NCI-H345 treated with DMSO at 0.1 percent for 48 hours (cell line): ENCODE measurements around the gene FBXO17.
"Not testable (repeated sequence)": the region's sequence is repeated elsewhere in the genome, so short reads cannot be mapped to it uniquely, and the experiment has no call there.

ENCODE experiments used
- DNase-seq: peaks from one replicate; lab custom pipeline; 2025; ENCODE audit not compliant: unreplicated experiment; lab: John Stamatoyannopoulos, UW

FBXO17 gene

DNA sequence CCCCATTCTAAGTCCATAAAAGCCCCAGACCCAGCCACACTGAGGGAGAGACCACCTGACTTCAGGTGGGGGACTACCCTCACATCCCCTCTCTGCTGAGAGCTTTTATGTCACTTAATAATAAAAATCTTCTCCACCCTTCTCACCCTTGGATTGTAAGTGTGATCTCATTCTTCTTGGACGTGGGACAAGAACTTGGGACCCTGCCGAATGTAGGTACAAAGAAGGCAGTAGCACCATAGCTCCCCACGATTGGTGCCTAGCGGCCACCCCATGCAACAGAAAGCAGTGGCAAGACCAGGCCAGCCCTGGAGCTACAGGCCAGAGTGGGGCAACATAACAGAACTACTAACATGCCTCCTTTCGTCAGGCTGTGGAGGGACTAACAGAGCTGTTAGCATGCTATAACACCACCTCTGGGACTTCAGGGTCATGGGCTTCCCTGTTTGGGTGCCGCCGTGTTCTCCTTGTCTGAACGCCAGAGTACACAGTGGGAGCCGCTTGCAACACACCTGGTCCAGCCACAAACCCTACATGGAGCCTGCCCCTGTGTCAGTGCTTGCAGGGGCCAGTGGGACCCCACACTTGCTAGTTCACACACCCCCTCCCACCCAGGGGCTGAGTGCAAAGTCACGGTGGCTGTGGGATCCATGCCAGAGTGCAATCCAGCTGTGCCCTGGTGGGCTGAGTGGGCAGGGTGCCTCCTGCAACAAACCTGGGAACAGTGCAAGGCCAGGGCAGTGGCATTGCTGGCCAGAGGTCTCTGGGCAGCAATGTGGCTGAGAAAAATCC is 5.2 kb upstream of the FBXO17 start:
- no peak for DNase-seq

DNA sequence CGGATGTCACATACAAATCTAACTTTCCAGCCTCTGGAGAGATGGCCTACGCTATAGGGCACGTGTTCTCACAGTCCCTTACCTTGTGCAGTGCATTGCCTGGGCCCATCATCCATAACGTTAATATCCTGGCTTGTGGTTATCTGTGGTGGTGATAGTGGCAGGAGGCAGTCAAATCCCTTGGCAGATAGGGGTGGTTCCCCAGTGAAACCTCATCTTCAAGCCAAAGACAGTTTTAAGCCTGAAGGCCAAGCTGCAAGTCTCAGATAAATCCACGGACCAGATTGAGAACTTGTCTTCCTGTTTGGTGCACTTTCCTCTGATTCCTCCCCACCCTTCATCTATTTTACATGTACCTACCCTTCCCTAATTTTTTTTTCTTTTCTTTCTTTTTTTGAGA is 4.3 kb upstream of the FBXO17 start:
- DNase-seq = no peak

DNA sequence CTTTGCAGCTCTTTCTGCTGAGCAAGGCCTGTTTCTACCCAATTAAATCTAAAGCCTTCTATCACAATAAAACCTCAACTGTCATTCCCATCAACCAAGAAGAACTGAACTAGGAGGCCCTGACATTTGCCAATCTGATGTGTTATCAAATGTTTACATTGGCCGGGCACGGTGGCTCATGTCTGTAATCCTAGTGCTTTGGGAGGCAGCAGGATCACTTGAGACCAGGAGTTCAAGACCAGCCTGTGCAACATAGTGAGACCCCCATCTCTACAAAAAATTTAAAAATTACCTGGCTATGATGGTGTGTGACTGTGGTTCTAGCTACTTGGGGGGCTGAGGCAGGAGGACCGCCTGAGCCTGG is 2.8 kb upstream of the FBXO17 start:
- no peak for DNase-seq

DNA sequence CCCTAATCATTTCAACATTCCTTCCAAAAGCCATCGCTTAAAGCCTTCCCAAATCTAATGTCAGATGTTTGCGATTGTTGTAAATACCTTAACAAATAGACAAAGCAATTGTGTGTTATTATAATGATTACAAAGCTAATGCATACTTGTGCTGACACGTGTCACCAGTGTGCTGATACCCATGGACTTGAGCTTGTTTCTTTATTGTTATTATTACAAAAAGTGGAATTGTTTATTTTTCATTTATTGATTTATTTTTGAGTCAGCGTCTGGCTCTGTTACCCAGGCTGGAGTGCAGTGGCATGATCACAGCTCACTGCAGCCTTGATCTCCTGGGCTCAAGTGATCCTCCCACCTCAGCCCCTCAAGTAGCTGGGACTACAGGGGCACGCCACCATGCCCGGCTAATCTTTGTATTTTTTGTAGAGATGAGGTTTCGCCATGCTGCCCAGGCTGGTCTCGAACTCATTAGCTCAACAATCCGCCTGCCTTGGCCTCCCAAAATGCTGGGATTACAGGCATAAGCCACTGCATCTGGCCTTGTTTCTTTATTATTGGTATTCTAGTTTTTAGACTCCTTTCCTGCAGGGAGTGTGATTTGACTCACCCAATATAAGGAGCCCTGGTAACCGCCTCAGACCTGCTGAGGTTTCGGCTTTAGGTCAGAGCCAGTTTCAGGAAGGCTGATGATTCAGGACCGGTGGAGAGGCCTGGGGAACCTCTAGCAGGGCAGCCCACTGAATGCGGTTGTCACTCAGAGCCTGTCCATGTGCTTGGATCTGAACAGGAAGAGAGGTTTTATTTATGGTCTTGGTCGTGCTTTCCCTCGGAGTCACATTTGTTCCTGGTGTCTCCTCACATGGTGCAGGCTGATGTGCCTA is 2.1 kb upstream of the FBXO17 start:
- no peak for DNase-seq

DNA sequence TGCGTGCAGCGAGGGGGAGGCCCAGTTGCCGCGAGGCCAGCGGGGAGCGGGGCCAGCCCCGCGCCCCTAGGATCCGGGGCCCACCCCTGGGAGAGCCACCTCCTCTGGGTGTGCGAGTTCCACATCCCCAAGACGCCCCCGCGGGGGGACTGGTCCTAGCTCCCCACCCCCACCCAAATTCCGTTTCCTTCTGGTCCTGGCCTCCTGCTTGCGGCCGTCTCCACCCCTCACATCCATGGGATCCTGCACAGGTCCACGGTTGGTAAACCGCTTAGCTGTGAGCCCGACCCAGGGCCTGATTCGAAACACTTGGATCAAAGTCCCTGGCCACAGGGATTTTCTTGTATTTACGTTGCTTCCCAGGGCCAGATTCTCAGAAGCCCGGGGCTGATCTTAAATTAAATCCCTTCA is 324 bp upstream of the FBXO17 start:
- DNase-seq = no peak

DNA sequence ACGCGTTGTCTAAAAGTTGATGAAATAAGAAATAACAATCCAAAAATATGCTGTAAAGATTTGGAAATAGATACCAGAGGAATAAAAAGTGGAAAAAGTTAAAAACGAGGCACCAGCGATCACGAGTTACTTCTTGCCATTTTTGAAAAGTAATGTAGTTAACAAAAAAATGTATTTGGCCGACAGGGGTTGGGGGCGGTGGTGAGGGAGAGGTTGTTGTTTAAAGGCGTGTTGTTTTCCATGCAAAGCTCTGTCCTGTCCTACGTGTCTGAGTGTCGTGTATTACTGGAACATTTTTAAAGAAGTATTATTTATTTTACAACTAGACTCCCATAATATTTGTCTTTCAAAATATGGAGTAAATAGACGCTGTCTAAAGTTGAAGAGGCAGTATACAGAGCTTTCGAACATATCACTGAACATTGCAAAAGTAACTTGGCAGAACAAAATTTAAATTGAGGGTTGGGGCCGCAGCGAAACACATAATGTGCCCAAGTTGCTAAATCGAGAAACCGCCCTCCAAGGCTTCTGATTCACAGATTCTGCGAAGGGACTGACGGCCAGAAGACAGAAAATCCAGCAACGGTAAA is 823 bp downstream of the FBXO17 start:
- DNase-seq = no peak

DNA sequence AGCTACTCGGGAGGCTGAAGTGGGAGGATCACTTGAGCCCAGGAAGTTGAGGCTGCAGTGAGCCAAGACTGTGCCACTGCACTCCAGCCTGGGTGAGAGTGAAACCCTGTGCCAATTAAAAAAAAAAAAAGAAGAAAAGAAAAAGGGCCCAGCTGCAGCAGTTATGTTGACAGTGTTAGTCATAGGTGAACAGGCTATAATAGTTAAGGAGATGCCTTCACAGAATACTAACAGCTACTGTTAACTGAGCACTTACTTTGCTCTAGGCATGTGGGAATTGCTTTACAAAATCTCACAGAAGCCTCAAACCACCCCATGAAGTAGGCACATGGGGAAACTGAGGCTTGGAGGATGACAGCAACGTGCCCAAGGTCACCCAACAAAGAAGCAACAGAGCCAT is 3.9 kb downstream of the FBXO17 start:
- DNase-seq = no peak

DNA sequence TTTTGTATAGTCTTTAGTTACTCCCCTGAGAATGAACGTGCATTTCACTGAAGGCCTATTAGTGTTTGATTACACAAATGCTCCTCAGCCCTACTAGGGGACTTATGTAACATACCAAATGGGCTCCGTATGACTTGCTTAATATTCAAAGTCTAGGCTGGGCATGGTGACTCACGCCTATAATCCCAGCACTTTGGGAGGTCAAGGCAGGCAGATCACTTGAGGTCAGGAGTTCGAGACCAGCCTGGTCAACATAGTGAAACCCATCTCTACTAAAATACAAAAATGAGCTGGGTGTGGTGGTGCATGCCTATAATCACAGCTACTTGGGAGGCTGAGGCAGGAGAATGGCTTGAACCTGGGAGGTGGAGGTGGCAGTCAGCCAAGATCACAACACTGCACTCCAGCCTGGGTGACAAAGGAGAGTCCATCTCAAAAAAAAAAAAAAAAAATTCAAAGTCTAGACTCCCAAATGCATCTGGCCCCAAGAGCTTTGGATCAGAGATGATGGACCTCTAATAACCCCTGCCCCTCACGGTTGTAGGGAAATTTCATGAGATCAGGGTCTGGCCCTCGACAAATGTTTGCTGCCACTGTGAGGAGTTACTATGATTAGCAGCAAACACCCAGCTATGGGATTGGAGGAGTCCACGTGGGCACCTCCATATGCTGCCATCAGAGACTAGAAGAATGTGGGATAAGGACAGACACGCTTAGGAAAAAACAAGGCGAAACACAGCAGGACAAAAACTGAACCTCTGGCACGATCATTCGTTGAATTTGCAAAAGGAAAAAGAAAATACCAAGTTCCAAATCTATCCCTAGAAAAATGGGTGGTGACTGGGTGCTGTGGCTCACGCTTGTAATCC is 4.6 kb downstream of the FBXO17 start:
- no peak for DNase-seq

DNA sequence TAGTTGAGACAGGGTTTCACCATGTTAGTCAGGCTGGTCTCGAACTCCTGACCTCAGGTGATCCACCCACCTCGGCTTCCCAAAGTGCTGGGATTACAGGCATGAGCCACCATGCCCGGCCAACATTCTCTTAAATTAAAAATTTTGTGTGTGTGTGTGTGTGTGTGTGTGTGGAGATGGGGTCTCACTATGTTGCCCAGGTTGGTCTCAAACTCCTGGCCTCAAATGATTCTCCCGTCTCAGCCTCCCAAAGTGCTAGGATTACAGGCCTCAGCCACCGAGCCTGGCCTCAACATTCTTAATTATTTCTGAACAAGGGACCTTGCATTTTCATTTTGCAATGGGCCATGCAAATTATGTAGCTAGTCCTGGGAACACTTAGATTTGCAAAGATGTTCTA is 9.4 kb downstream of the FBXO17 start:
- DNase-seq = not testable (repeated sequence)

DNA sequence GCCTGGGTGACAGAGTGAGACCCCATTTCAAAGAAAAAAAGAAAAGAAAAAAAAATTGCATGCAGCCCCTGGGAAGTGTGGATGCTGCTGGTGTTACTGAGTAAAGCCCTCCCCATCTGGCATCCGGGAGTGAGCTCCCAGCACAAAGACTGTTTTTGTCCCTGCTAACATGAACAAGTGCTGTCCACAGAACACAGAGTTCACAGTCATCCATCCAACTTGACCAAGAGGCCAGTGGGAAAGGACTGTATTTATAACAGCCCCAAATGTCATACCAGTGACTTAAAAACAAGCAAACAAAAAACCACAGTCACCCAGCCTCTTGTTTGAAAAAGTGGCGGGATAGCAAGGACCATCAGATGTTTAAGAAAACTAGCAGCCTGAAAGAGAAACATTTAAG is 10.8 kb downstream of the FBXO17 start:
- DNase-seq = no peak

DNA sequence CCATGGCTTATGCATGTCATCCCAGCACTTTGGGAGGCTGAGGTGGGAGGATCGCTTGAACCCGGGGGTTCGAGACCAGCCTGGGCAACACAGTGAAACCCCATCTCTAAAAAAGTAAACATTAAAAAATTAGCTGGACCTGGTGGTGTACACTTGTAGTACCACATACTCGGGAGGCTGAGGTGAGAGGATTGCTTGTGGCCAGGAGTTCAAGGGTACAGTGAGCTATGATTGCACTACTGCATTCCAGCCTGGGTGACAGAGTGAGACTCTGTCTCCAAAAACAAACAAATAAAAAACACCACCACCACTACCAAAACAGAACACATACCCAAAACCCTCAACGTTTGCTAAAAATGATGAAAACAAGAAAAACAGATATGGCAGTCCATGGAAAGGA is 15.9 kb downstream of the FBXO17 start:
- no peak for DNase-seq

DNA sequence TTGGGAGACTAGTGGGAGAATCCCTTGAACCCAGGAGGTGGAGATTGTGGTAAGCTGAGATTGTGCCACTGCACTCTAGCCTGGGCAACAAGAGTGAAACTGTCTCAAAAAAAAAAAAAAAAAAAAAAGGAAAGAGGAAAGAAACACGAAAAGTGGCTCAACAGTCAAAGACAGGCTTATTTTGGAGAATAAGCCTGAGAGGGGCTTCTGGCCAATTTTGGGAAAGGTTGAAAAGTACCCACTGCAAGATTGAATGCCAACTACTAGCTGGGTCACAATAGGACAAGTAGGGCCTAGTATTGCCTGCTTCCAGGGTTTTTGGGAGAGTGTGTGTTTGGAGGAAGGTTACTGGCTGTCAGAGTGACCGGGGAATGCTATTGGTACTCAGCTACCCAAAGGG is 17.2 kb downstream of the FBXO17 start:
- no peak for DNase-seq

DNA sequence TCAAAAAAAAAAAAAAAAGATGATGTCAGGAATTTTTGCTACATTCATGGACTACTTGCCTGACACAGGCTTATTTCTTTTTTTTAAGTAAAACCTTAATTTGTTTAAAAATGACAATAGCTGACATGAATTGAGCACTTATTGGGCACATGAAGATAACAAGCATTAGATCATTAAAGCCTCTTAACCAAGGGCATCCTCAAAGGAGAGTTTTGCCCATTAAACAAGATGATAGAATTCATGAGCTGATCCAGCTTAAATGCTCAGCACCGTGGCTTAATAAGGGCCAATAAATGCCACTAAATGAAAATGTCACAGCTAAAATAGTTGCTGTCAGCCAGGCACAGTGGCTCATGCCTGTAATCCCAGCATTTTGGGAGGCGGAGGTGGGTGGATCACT is 19.3 kb downstream of the FBXO17 start:
- DNase-seq = no peak

DNA sequence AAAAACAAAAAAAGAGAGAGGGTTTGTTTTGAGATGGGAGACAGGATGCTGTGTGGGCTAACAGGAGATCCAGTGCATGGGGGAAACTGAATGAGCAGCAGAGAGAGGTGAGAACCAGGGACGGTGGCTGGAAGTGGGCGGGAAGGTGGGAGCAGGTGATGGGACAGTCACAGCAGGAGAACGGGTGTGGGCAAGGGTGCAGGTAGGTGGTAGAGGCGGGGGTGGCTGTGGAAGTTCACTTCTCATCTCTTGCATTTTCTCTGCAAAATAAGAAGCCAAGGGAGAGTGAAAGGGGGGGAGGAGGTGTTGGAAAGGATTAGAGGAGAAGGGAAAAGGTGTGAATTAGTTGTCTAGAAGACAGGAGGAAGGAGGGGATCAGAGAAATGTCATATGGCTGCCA is 21.9 kb downstream of the FBXO17 start:
- no peak for DNase-seq

DNA sequence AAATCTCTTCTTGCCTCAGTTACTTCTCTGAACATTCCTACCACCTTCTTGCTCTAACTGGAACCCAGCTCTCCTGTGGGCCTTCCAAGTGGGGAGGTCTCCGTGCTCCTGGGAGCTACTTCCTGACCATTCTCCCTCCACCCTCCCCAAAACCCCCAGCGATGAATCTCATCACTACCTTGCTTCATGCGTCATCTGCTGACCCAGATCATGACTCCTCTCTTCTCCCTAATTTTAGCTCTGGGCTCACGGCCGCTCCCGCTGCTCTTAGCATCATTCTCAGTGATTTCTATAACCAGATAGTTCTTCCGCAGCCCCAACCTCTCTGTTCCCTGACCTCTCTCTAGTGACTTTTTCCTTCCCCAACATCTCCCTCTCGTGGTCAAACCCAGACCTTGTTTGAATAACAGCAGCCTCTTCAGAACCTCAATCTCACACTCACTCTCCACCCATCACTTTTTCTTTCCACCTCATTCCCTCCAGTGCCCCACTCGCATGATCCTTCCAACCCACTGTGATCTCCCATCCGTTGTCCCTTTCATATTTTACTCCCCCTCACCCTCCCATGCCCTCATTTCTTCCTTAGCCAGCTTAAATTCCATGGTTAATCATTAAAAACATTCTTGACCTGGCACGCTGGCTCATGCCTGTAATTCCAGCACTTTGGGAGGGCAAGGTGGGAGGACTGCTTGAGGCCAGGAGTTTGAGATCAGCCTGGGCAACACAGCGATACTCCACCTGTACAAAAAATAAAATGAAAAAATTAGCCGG is 23.0 kb downstream of the FBXO17 start:
- DNase-seq = peak; percentile 57

DNA sequence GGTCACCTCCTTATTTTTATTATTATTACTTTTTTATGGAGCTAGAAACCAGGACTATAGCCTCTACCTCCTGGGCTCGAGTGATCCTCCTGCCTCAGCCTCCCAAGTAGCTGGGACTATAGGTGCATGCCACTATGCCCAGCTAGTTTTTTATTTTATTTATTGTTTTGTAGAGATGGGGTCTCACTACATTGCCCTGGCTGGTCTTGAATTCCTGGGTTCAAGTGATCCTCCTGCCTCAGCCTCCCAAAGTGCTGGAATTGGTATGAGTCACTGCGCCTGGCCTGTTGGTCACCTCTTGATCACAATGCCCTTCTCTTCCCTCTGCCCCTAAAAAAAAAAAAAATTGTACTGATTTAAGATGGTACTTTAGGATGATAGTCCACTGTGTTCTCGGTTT is 24.4 kb downstream of the FBXO17 start:
- no peak for DNase-seq

DNA sequence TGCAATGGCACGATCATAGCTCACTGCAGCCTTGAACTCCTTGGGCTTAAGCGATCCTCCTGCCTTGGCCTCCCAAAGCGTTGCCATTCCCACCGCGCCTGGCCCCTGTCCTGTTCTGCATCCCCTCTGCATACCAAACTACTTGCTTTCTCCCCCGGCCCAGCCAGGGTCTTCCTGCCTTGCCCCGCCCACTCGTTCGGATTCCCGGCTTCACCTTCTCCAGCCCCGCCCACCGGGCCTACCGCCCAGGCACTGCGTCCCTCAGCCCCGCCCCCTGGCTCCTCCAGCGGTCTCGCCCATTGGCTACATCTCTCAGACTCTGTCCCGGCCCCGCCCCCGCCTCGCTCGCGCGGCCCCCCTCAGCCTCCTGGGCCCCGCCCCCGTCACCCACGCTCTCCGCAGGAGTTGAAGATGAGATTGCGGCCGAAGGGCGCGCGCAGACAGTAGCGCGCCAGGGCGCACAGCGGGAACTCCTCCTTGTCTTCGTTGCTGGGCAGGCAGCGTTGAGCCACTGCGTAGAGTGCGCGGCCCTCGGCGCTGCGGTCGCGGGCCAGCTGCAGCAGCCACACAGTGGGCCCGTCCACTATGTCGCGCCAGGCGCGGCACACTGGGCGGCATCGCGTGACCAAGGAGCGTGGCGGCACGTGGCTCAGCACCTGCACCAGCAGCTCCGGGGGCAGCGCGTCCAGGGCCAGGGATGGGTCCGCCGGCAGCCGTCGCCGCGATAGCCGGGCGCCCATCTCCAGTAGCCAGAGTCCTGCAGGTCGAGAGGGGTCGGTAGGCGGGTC is 25.8 kb downstream of the FBXO17 start:
- DNase-seq = peak; percentile 95

DNA sequence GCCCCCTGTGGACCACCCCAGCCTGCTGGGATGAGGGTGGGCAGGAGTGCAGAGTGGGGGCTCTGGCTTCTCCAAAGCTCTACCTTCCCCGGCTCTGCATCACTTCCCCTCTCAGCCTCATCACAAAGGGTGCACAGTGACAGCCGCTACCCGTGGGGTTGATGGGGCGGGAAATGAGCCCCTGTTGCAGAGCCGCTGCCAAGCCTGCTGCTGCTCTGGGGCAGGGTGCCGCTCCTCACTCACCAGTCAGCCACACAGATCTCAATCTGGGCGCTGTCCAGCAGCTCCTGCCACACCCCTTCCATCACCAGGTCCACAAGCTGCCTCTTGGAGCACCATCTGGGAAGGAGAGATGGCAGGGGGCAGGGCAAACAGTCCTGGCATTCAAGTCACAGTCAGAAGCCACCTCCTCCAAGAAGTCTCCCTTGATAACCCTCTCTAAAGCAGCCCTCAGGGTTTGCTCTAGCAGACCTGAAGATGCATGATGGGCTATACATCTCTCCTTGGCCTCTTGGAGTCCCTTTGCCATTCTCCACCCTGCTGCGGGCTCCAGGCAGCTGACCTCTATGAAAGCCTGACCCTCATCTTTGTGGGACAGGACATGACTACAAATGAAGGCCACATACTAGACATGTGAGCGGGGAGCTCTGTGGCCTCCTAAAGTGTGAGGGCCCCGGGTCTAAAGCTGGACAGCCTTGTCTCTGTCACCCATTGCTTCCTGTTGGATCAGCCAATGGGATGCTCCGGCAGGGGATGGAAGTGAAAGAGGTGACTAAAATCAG is 29.1 kb downstream of the FBXO17 start:
- DNase-seq = no peak
